Upper lobe of left lung (tissue), 6 donors: ENCODE results near the gene KRT81. TPM values are rescaled to one million over a fixed set of nuclear protein-coding genes. Genes with fewer than 3 reads are reported as not detected.
A peak's percentile ranks its signal among the peaks of the same experiment; 100 is the strongest.

Experiments
- ATAC-seq, 2 donors: fragments of 200-7000 bp; cut with Tn5 transposase; one replicate each; pipeline ENCODE4 v1.9.1; 2022; ENCODE audit warnings: mild to moderate bottlenecking in 2 of 2, moderate library complexity in 2 of 2; ENCODE audit not compliant: low FRiP score in 2 of 2
- DNase-seq, 2 donors: peaks; one replicate each; pipeline ENCODE4 v3.0.0-alpha.2; 2019 to 2020
- H3K27ac ChIP-seq, 4 donors: fragments of 200-600 bp; sonication (generic); one replicate each; pipeline ENCODE4 v1.5.1; 2016 to 2019
- H3K27me3 ChIP-seq, 4 donors: fragments of 200-600 bp; sonication (generic); one replicate each; pipeline ENCODE4 v1.5.1; 2017 to 2019
- H3K36me3 ChIP-seq, 4 donors: fragments of 200-600 bp; sonication (generic); one replicate each; pipeline ENCODE4 v1.5.1; 2016 to 2019
- H3K4me1 ChIP-seq, 4 donors: fragments of 200-600 bp; sonication (generic); one replicate each; pipeline ENCODE4 v1.5.1; 2018 to 2019
- H3K4me3 ChIP-seq, 4 donors: fragments of 200-600 bp; sonication (generic); one replicate each; pipeline ENCODE4 v1.5.1; 2017 to 2019; ENCODE audit warnings: mild to moderate bottlenecking in 2 of 4, moderate library complexity in 1 of 4
- H3K9me3 ChIP-seq, 4 donors: fragments of 200-600 bp; sonication (generic); one replicate each; pipeline ENCODE4 v1.5.1; 2018 to 2019
- EP300 ChIP-seq, 4 donors: sonication (generic); formaldehyde crosslinking; IDR thresholded peaks; one replicate each; pipeline ENCODE4 v1.5.1; 2017; ENCODE audit warnings: antibody characterized with exemption in 4 of 4, control low read depth in 2 of 4
- POLR2A ChIP-seq, 4 donors: fragments of 450-650 bp; IDR thresholded peaks; one replicate each; pipeline ENCODE4 v1.5.1; 2016 to 2017; ENCODE audit warnings: antibody characterized with exemption in 4 of 4, mild to moderate bottlenecking in 2 of 4
- POLR2AphosphoS5 ChIP-seq, 2 donors: sonication (generic); formaldehyde crosslinking; IDR thresholded peaks; one replicate each; pipeline ENCODE4 v1.5.1; 2017; ENCODE audit warnings: antibody characterized with exemption in 2 of 2
- WGBS, 2 donors: methylation state at CpG; one replicate each; pipeline ENCODE4 v1.1.5; 2017 to 2018; 5-methylcytosine and 5-hydroxymethylcytosine counted together
- total RNA-seq, 6 donors: library from RNA; depleted of rRNA in 4 of 6; stranded (reverse); fragments of >200 nt in 4 of 6; gene quantifications; one replicate each; pipeline versions ENCODE4 v1.1.0 to v1.2.1, GENCODE V29; 2016 to 2021
- TF ChIP-seq, protein P1 (sequence below), 6 experiments: fragments of 450-650 bp in 4 of 6; fragments of 200-600 bp in 2 of 6; sonication (generic) in 2 of 6; IDR thresholded peaks; one replicate each; pipeline ENCODE4 v1.5.1; 2016 to 2019; ENCODE audit warnings: antibody characterized with exemption in 6 of 6
- donor health status: DM: no; HTN: no; CAD: no; lungs with moderate emphysema.
- donor health status: DM: no; HTN: yes; CAD: no; lungs with severe emphysema.

KRT81 gene
- total RNA-seq, 6 donors from 2014 or later = 0.39 to 1.4 (median 0.52) TPM; not detected in 2

DNA sequence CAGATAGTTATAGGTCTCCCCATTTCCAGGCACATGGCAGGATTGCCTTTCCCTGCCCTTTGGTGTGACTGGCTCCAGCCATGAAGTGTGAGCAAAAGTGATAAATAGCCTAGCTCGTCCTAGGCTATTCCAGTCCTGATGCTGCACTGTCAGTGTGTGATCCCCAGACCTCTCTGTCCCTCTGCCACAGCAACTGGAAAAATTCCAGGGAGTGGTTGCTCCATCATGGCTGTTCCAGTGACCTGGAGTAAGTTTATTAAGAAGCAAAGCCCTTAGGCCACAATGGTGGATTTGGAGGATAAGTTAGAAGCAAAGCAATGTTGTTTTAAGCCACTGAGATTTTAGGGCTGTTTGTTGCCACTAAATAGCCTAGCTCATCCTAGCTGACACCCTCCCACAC is 39.7 kb upstream of the KRT81 start:
- 82% methylated on average over 1 of the region's 1 CpG; no CpG with 5 or more reads in 1 of the 2 donors for WGBS, 2 donors

GRCh38 chr12:52327830-52328500 is 36.6 kb upstream of the KRT81 start:
- 65 to 67% methylated on average over 3 to 10 of the region's 10 CpGs for WGBS, 2 donors
- ATAC-seq (peak in 1 of 2 donors; percentile 3), DNase-seq (peak in 1 of 2 donors; percentile 17)
- Histone ChIP-seq H3K4me3 (no peak overlapping the region), H3K36me3 (no peaks in the 10 kb centered on the region), H3K27ac (no peak overlapping the region), H3K9me3 (no peaks in the 10 kb centered on the region), H3K27me3 (no peaks in the 10 kb centered on the region), H3K4me1 (peaks cover 0 to 3% (median 0%) of the 10 kb centered on the region in 4 donors)
- no peak for TF ChIP-seq EP300 (IDR thresholded peaks at IDR 0.05)
- TF ChIP-seq POLR2AphosphoS5 (IDR thresholded peaks at IDR 0.05) = no peak
- TF ChIP-seq, protein P1, sequence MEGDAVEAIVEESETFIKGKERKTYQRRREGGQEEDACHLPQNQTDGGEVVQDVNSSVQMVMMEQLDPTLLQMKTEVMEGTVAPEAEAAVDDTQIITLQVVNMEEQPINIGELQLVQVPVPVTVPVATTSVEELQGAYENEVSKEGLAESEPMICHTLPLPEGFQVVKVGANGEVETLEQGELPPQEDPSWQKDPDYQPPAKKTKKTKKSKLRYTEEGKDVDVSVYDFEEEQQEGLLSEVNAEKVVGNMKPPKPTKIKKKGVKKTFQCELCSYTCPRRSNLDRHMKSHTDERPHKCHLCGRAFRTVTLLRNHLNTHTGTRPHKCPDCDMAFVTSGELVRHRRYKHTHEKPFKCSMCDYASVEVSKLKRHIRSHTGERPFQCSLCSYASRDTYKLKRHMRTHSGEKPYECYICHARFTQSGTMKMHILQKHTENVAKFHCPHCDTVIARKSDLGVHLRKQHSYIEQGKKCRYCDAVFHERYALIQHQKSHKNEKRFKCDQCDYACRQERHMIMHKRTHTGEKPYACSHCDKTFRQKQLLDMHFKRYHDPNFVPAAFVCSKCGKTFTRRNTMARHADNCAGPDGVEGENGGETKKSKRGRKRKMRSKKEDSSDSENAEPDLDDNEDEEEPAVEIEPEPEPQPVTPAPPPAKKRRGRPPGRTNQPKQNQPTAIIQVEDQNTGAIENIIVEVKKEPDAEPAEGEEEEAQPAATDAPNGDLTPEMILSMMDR (IDR thresholded peaks at IDR 0.05) = no peak
- no peak for TF ChIP-seq POLR2A (IDR thresholded peaks at IDR 0.05)

More for the DNA sequence above, 39.7 kb upstream of the KRT81 start:
- ATAC-seq = no peak
- Histone ChIP-seq H3K27me3 (no peaks in the 10 kb centered on the region), H3K36me3 (no peaks in the 10 kb centered on the region), H3K27ac (no peak overlapping the region), H3K4me1 (peaks cover 0 to 3% (median 0%) of the 10 kb centered on the region in 4 donors), H3K9me3 (peaks cover 0 to 4% (median 0%) of the 10 kb centered on the region in 4 donors), H3K4me3 (no peak overlapping the region)
- TF ChIP-seq EP300 (IDR thresholded peaks at IDR 0.05) = no peak
- TF ChIP-seq, protein P1 (IDR thresholded peaks at IDR 0.05) = no peak
- no peak for TF ChIP-seq POLR2A (IDR thresholded peaks at IDR 0.05)
- TF ChIP-seq POLR2AphosphoS5 (IDR thresholded peaks at IDR 0.05) = no peak
- no peak for DNase-seq

DNA sequence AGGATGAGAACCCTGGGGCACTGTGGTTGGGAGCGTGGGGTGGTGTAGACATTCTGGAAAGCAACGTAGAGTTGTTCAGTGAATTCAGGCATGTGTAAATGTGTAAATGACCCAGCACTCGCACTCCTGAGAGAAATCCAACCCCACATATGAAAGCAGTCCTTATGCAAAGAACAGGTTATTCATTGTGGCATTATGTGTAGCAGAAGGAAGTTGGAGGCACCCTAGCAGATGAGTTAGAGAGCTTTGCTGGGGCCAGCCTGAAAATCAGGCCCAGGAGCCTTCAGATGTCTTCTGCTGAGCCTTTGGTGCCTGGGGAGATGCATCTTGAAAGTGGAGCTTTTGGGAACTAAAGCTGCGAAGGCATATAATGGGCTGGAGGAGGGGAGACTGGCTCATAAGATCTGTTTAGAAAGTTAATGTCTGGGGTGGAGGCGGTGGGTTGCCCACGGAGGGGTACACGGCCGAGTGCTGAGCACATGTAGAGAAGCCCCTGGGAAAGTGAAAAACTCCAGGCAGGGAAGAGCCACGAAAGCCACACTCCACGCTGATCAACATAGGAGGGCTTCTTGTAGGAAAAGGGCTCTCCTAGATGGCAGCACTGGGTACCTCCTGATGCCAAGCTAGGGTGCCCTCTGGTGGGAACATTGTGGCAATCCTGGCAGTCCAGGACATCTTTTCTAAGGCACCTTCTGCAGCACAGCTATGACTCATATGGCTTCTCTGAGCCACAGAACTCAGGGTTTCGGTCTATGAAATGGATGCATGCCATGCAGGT is 35.9 kb upstream of the KRT81 start:
- DNase-seq (peak; percentile 13 to 86), ATAC-seq (peak; percentile 86 to 89)
- Histone ChIP-seq H3K27me3 (no peaks in the 10 kb centered on the region), H3K4me3 (no peak overlapping the region), H3K36me3 (no peaks in the 10 kb centered on the region), H3K9me3 (no peaks in the 10 kb centered on the region), H3K4me1 (peaks cover 0 to 3% (median 0%) of the 10 kb centered on the region in 4 donors), H3K27ac (no peak overlapping the region)
- TF ChIP-seq, protein P1 (IDR thresholded peaks at IDR 0.05) = peak; percentile 45 to 89 (median 77)
- TF ChIP-seq EP300 (IDR thresholded peaks at IDR 0.05) = no peak
- WGBS, 2 donors = 36 to 45% methylated on average over 9 to 11 of the region's 11 CpGs

DNA sequence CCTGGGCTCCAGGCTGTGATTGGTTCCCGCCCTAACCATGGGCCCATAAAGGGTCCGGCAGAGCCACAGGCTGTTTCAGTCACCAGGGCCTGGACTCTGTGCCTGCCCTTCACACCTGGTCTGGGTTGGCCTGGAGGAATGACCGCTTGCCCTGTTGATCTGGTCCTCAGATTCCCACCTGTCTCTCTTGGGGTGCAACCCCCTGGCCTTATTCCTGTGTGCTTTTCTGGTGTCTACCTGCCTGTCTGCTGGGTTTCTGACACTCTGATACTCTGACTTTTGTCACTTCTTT is 32.8 kb upstream of the KRT81 start:
- no peak for ATAC-seq
- Histone ChIP-seq H3K27me3 (peaks cover 0 to 8% (median 2%) of the 10 kb centered on the region in 4 donors), H3K36me3 (no peaks in the 10 kb centered on the region), H3K4me3 (no peak overlapping the region), H3K27ac (no peak overlapping the region), H3K9me3 (no peaks in the 10 kb centered on the region), H3K4me1 (peaks cover 0 to 3% (median 0%) of the 10 kb centered on the region in 4 donors)
- no peak for DNase-seq
- 84 to 92% methylated on average over 2 to 3 of the region's 3 CpGs for WGBS, 2 donors
- TF ChIP-seq POLR2A (IDR thresholded peaks at IDR 0.05) (no peak), POLR2AphosphoS5 (IDR thresholded peaks at IDR 0.05) (no peak), EP300 (IDR thresholded peaks at IDR 0.05) (no peak)
- TF ChIP-seq, protein P1 (IDR thresholded peaks at IDR 0.05) = no peak
